GM18526 (cell line): ENCODE measurements around the gene CTSG.

Experiments used
- POLR2A ChIP-seq: IDR thresholded peaks from 3 replicates; pipeline ENCODE4 v1.6.1; 2011; ENCODE audit not compliant: insufficient read length; ENCODE audit errors: extremely low read depth

The CTSG gene

GRCh38 chr14:24566318-24566717 lies 9.7 kb downstream of the CTSG start:
- no peak for TF ChIP-seq POLR2A

- no peak for TF ChIP-seq POLR2A
Measured at GRCh38 chr14:24565766-24566165, 10.3 kb downstream of the CTSG start.

GRCh38 chr14:24563505-24563904 lies 12.5 kb downstream of the CTSG start:
- TF ChIP-seq POLR2A: no peak

- TF ChIP-seq POLR2A: no peak
Measured at GRCh38 chr14:24556756-24557155, 19.3 kb downstream of the CTSG start.

- TF ChIP-seq POLR2A: no peak
Measured at GRCh38 chr14:24542346-24542936, 33.6 kb downstream of the CTSG start.

- no peak for TF ChIP-seq POLR2A
Measured at GRCh38 chr14:24535737-24536136, 40.3 kb downstream of the CTSG start.

- TF ChIP-seq POLR2A: no peak
Measured at GRCh38 chr14:24534286-24534685, 41.8 kb downstream of the CTSG start.
